ENCODE measurements around the gene KIF23. TPM values are rescaled to one million over a fixed set of nuclear protein-coding genes. Genes with fewer than 3 reads are reported as not detected.

The KIF23 gene
- total RNA-seq, 1 experiment from 2014 or later = 83.7 TPM

DNA sequence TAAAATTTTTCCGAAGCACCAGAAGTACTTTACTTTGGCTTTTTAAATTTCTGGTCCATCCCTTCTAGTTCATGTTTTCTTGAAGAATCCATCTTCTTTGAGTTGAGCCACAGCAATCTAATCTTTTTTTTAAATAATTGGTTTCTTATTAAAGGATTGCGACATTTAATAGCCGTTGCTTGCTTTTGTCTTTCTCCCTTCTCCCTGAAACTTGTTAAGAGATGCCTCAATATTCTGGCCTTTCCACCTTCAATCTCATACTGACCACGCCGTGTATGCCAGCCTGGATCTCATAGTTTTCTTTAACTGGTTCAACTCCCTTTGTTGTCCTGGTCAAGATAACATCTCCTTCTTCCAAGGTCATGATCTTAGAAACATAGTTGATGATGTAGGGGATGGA lies 20.1 kb downstream of the KIF23 start:
- Histone ChIP-seq H3K4me2 (ENCODE audit: low read length) (no peak overlapping the region), H3K9me2 (ENCODE audit: insufficient read depth) (no peaks in the 10 kb centered on the region), H3K36me3 (ENCODE audit: control insufficient read depth in 1 of 2, insufficient read depth in 2 of 2, low read length in 2 of 2) (peaks cover 64 to 70% of the 10 kb centered on the region in 2 experiments), H3K4me3 (replicated peaks in 1 of 2; ENCODE audit: low read depth in 1 of 2, low read length in 2 of 2) (no peak overlapping the region), H3K79me2 (ENCODE audit: insufficient read depth, low read length) (peaks cover 71% of the 10 kb centered on the region), H3K27ac (ENCODE audit: low read depth, low read length) (no peak overlapping the region), H3K27me3 (ENCODE audit: insufficient read depth, low read length) (no peaks in the 10 kb centered on the region), H3K9ac (ENCODE audit: low read length) (no peak overlapping the region), H2AFZ (ENCODE audit: low read depth, low read length, poor library complexity, severe bottlenecking) (no peak overlapping the region), H3K4me1 (ENCODE audit: control insufficient read depth in 1 of 2, insufficient read depth in 2 of 2, low read length in 2 of 2) (no peaks in the 10 kb centered on the region), H4K20me1 (ENCODE audit: insufficient read depth) (no peaks in the 10 kb centered on the region), H3K9me3 (ENCODE audit: control insufficient read depth in 1 of 2, insufficient read depth in 1 of 2, low read depth in 1 of 2, low read length in 2 of 2) (no peaks in the 10 kb centered on the region)
- ATAC-seq (no peak), DNase-seq (ENCODE audit: low read depth, low spot score) (no peak)
- BruUV-seq (replicated peaks) = no TSS peak
- intact Hi-C loops (cut with micrococcal nuclease) = no loop called here
- ChIA-PET RAD21 (ENCODE audit: low non-redundant PET in 1 of 2, low total read pairs in 2 of 2, uncharacterized antibody in 2 of 2, unreplicated experiment in 2 of 2) (no interaction called here), POLR2A (no interaction called here), CTCF (no interaction called here)
- TF ChIP-seq, protein P1, sequence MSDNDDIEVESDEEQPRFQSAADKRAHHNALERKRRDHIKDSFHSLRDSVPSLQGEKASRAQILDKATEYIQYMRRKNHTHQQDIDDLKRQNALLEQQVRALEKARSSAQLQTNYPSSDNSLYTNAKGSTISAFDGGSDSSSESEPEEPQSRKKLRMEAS (IDR thresholded peaks at IDR 0.05) = no peak
- TF ChIP-seq CBX3 (IDR thresholded peaks at IDR 0.05; ENCODE audit: low read depth) (no peak), YY1 (IDR thresholded peaks at IDR 0.05; ENCODE audit: extremely low read depth, insufficient replicate concordance, low read depth, low read length) (no peak), FOSL1 (IDR thresholded peaks at IDR 0.05; ENCODE audit: low read depth) (no peak), POLR2AphosphoS5 (IDR thresholded peaks at IDR 0.05; ENCODE audit: low read depth, low read length) (no peak), EZH2 (IDR thresholded peaks at IDR 0.05) (no peak), SP1 (IDR thresholded peaks at IDR 0.05; ENCODE audit: low read depth) (no peak)
- TF ChIP-seq, protein P2, sequence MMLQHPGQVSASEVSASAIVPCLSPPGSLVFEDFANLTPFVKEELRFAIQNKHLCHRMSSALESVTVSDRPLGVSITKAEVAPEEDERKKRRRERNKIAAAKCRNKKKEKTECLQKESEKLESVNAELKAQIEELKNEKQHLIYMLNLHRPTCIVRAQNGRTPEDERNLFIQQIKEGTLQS (IDR thresholded peaks at IDR 0.05) = no peak
- TF ChIP-seq, protein P3, sequence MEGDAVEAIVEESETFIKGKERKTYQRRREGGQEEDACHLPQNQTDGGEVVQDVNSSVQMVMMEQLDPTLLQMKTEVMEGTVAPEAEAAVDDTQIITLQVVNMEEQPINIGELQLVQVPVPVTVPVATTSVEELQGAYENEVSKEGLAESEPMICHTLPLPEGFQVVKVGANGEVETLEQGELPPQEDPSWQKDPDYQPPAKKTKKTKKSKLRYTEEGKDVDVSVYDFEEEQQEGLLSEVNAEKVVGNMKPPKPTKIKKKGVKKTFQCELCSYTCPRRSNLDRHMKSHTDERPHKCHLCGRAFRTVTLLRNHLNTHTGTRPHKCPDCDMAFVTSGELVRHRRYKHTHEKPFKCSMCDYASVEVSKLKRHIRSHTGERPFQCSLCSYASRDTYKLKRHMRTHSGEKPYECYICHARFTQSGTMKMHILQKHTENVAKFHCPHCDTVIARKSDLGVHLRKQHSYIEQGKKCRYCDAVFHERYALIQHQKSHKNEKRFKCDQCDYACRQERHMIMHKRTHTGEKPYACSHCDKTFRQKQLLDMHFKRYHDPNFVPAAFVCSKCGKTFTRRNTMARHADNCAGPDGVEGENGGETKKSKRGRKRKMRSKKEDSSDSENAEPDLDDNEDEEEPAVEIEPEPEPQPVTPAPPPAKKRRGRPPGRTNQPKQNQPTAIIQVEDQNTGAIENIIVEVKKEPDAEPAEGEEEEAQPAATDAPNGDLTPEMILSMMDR (IDR thresholded peaks at IDR 0.05 in 2 of 3, conservative IDR thresholded peaks at IDR 0.05 in 1 of 3; ENCODE audit: borderline replicate concordance in 1 of 3, insufficient read depth in 1 of 3, low read depth in 2 of 3, low read length in 2 of 3) = no peak

All from HCT116 (cell line).